WTC11 (cell line): ENCODE measurements around the gene FGF14. TPM values are rescaled to one million over a fixed set of nuclear protein-coding genes. Genes with fewer than 3 reads are reported as not detected.

Experiments used
- ATAC-seq: fragments of 200-7000 bp; cut with Tn5 transposase; 2 replicates; pipeline ENCODE4 v1.10.0; 2021; ENCODE audit warnings: mild to moderate bottlenecking, moderate library complexity
- CTCF ChIA-PET: fragments of 300-600 bp; sonication (Branson Sonifier 250); formaldehyde crosslinking; loops from one replicate; lab custom pipeline; 2021; ENCODE audit warnings: antibody characterized with exemption; lab: Charles Lee
- POLR2A ChIA-PET: fragments of 350-600 bp; sonication (Branson Sonifier 250); formaldehyde crosslinking; loops from one replicate; lab custom pipeline; 2021; ENCODE audit warnings: antibody characterized with exemption; lab: Charles Lee
- DNase-seq: peaks from one replicate; pipeline ENCODE4 v3.0.0; 2021; ENCODE audit warnings: low spot score
- H3K27ac Mint-ChIP-seq: 2 replicates; pipeline ENCODE4 v1.8.0; 2021; ENCODE audit warnings: mixed read lengths
- H3K27me3 Mint-ChIP-seq: 2 replicates; pipeline ENCODE4 v1.8.0; 2021; ENCODE audit warnings: low read depth, mild to moderate bottlenecking, moderate library complexity, mixed read lengths
- H3K36me3 Mint-ChIP-seq: 2 replicates; pipeline ENCODE4 v1.8.0; 2021; ENCODE audit warnings: mixed read lengths
- H3K4me1 Mint-ChIP-seq: 2 replicates; pipeline ENCODE4 v1.8.0; 2022; ENCODE audit warnings: mixed read lengths
- H3K4me3 Mint-ChIP-seq: 2 replicates; pipeline ENCODE4 v1.8.0; 2021; ENCODE audit warnings: mild to moderate bottlenecking, moderate library complexity, mixed read lengths
- H3K9me3 Mint-ChIP-seq: 2 replicates; pipeline ENCODE4 v1.8.0; 2021; ENCODE audit warnings: mixed read lengths
- ATF2 ChIP-seq: sonication (generic); formaldehyde crosslinking; IDR thresholded peaks from 2 replicates; pipeline ENCODE4 v1.8.1; 2022; ENCODE audit warnings: low read depth, missing genetic modification reagents, borderline replicate concordance
- ATF6 ChIP-seq: sonication (generic); formaldehyde crosslinking; IDR thresholded peaks from 2 replicates; pipeline ENCODE4 v1.8.1; 2023; ENCODE audit warnings: mild to moderate bottlenecking, missing genetic modification reagents
- ERG ChIP-seq: fragments of 250-450 bp; sonication (Bioruptor Pico); IDR thresholded peaks from 2 replicates; pipeline ENCODE4 v1.8.0; 2021; ENCODE audit warnings: mild to moderate bottlenecking
- ETV6 ChIP-seq: sonication (generic); formaldehyde crosslinking; IDR thresholded peaks from 2 replicates; pipeline ENCODE4 v1.8.1; 2022; ENCODE audit warnings: mild to moderate bottlenecking, missing genetic modification reagents
- HMGA2 ChIP-seq: fragments of 250-450 bp; sonication (Bioruptor Pico); IDR thresholded peaks from 2 replicates; pipeline ENCODE4 v1.4.0; 2021; ENCODE audit warnings: mild to moderate bottlenecking, moderate library complexity
- HMGXB4 ChIP-seq: sonication (generic); formaldehyde crosslinking; IDR thresholded peaks from 2 replicates; pipeline ENCODE4 v1.8.1; 2023; ENCODE audit warnings: mild to moderate bottlenecking, moderate library complexity, missing genetic modification reagents
- MAX ChIP-seq: sonication (generic); formaldehyde crosslinking; IDR thresholded peaks from 2 replicates; pipeline ENCODE4 v1.8.0; 2022; ENCODE audit warnings: mild to moderate bottlenecking, missing genetic modification reagents
- MLX ChIP-seq: sonication (generic); formaldehyde crosslinking; IDR thresholded peaks from 2 replicates; pipeline ENCODE4 v1.8.1; 2023; ENCODE audit warnings: mild to moderate bottlenecking, missing genetic modification reagents, moderate library complexity
- MXD4 ChIP-seq: fragments of 250-450 bp; sonication (Bioruptor Pico); IDR thresholded peaks from 2 replicates; pipeline ENCODE4 v1.8.0; 2021; ENCODE audit warnings: mild to moderate bottlenecking, moderate library complexity, borderline replicate concordance
- NFATC4 ChIP-seq: fragments of 250-450 bp; sonication (Bioruptor Pico); IDR thresholded peaks from 2 replicates; pipeline ENCODE4 v1.9.0; 2021; ENCODE audit warnings: mild to moderate bottlenecking
- NR2C2 ChIP-seq: sonication (generic); formaldehyde crosslinking; IDR thresholded peaks from 2 replicates; pipeline ENCODE4 v1.8.0; 2022; ENCODE audit warnings: mild to moderate bottlenecking, missing genetic modification reagents
- NR3C1 ChIP-seq: sonication (generic); formaldehyde crosslinking; conservative IDR thresholded peaks from 2 replicates; pipeline ENCODE4 v1.8.1; 2023; ENCODE audit warnings: low read depth, mild to moderate bottlenecking, missing genetic modification reagents
- RORB ChIP-seq: fragments of 250-450 bp; sonication (Bioruptor Pico); IDR thresholded peaks from 2 replicates; pipeline ENCODE4 v1.9.0; 2021; ENCODE audit warnings: mild to moderate bottlenecking
- SOX15 ChIP-seq: fragments of 250-450 bp; sonication (Bioruptor Pico); IDR thresholded peaks from 2 replicates; pipeline ENCODE4 v1.9.0; 2021; ENCODE audit warnings: mild to moderate bottlenecking
- TEAD4 ChIP-seq: sonication (generic); formaldehyde crosslinking; IDR thresholded peaks from 2 replicates; pipeline ENCODE4 v1.8.0; 2022; ENCODE audit warnings: mild to moderate bottlenecking, missing genetic modification reagents
- TP53 ChIP-seq: sonication (generic); formaldehyde crosslinking; IDR thresholded peaks from 2 replicates; pipeline ENCODE4 v1.8.1; 2023; ENCODE audit warnings: mild to moderate bottlenecking, missing genetic modification reagents
- USF1 ChIP-seq: sonication (generic); formaldehyde crosslinking; IDR thresholded peaks from 2 replicates; pipeline ENCODE4 v1.8.0; 2022; ENCODE audit warnings: mild to moderate bottlenecking, missing genetic modification reagents
- ZNF138 ChIP-seq: sonication (generic); formaldehyde crosslinking; conservative IDR thresholded peaks from 2 replicates; pipeline ENCODE4 v1.8.1; 2022; ENCODE audit warnings: mild to moderate bottlenecking, moderate library complexity, missing genetic modification reagents
- total RNA-seq: library from RNA; stranded (reverse); gene quantifications from 3 replicates; pipeline ENCODE4 v1.2.3, GENCODE V29; 2021
- TF ChIP-seq, protein P1 (sequence below): sonication (generic); formaldehyde crosslinking; IDR thresholded peaks from 2 replicates; pipeline ENCODE4 v1.8.1; 2022; ENCODE audit warnings: mild to moderate bottlenecking, missing genetic modification reagents, moderate library complexity, borderline replicate concordance
- TF ChIP-seq, protein P2 (sequence below): fragments of 250-450 bp; sonication (Bioruptor Pico); IDR thresholded peaks from 2 replicates; pipeline ENCODE4 v2.1.2; 2022; ENCODE audit warnings: mild to moderate bottlenecking, moderate library complexity

FGF14 gene
- total RNA-seq, 1 experiment from 2014 or later, result 0.28 TPM

- no peaks in the 10 kb centered on the region for H3K27me3 Mint-ChIP-seq
Observed at GRCh38 chr13:102323505-102323904, 78.3 kb downstream of the FGF14 start.

GRCh38 chr13:102323012-102323411, 78.8 kb downstream of the FGF14 start:
- CTCF ChIA-PET, result no interaction called here
- ATAC-seq, result no peak

More at GRCh38 chr13:102323505-102323904, 78.3 kb downstream of the FGF14 start:
- TF ChIP-seq SOX15 (CRISPR knock-in tag), result no peak
- TF ChIP-seq, protein P1, sequence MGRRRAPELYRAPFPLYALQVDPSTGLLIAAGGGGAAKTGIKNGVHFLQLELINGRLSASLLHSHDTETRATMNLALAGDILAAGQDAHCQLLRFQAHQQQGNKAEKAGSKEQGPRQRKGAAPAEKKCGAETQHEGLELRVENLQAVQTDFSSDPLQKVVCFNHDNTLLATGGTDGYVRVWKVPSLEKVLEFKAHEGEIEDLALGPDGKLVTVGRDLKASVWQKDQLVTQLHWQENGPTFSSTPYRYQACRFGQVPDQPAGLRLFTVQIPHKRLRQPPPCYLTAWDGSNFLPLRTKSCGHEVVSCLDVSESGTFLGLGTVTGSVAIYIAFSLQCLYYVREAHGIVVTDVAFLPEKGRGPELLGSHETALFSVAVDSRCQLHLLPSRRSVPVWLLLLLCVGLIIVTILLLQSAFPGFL, result no peak
- no peak for TF ChIP-seq MAX (CRISPR knock-in tag)
- TF ChIP-seq MXD4 (CRISPR knock-in tag), result no peak
- no peak for TF ChIP-seq ETV6 (CRISPR knock-in tag)
- no peak for TF ChIP-seq TP53 (CRISPR knock-in tag)
- Mint-ChIP-seq H3K36me3 (no peaks in the 10 kb centered on the region), H3K4me1 (no peaks in the 10 kb centered on the region), H3K4me3 (no peak overlapping the region), H3K27ac (no peak overlapping the region), H3K9me3 (no peaks in the 10 kb centered on the region)
- POLR2A ChIA-PET, result no interaction called here
- ATAC-seq (no peak), DNase-seq (no peak)
- CTCF ChIA-PET, result no interaction called here

More at GRCh38 chr13:102323012-102323411, 78.8 kb downstream of the FGF14 start:
- POLR2A ChIA-PET, result no interaction called here
- Mint-ChIP-seq H3K27me3 (no peaks in the 10 kb centered on the region), H3K27ac (no peak overlapping the region), H3K4me1 (no peaks in the 10 kb centered on the region)
- no peak for DNase-seq
- TF ChIP-seq ERG (CRISPR knock-in tag) (no peak), MLX (CRISPR knock-in tag) (no peak), NR3C1 (no peak), ETV6 (CRISPR knock-in tag) (no peak), HMGA2 (CRISPR knock-in tag) (no peak), ATF6 (CRISPR knock-in tag) (no peak), NFATC4 (CRISPR knock-in tag) (no peak), NR2C2 (CRISPR knock-in tag) (no peak), USF1 (CRISPR knock-in tag) (no peak), ATF2 (CRISPR knock-in tag) (no peak), RORB (CRISPR knock-in tag) (no peak), TEAD4 (CRISPR knock-in tag) (no peak), HMGXB4 (CRISPR knock-in tag) (no peak), ZNF138 (CRISPR knock-in tag) (no peak)
- TF ChIP-seq, protein P2, sequence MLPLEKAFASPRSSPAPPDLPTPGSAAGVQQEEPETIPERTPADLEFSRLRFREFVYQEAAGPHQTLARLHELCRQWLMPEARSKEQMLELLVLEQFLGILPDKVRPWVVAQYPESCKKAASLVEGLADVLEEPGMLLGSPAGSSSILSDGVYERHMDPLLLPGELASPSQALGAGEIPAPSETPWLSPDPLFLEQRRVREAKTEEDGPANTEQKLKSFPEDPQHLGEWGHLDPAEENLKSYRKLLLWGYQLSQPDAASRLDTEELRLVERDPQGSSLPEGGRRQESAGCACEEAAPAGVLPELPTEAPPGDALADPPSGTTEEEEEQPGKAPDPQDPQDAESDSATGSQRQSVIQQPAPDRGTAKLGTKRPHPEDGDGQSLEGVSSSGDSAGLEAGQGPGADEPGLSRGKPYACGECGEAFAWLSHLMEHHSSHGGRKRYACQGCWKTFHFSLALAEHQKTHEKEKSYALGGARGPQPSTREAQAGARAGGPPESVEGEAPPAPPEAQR, result no peak
- TF ChIP-seq, all 79 proteins: peak for 0
- H3K4me3 Mint-ChIP-seq, result no peak overlapping the region
- H3K9me3 Mint-ChIP-seq, result no peaks in the 10 kb centered on the region
- no peaks in the 10 kb centered on the region for H3K36me3 Mint-ChIP-seq
